ENCODE results near the gene HENMT1.

The HENMT1 gene

DNA sequence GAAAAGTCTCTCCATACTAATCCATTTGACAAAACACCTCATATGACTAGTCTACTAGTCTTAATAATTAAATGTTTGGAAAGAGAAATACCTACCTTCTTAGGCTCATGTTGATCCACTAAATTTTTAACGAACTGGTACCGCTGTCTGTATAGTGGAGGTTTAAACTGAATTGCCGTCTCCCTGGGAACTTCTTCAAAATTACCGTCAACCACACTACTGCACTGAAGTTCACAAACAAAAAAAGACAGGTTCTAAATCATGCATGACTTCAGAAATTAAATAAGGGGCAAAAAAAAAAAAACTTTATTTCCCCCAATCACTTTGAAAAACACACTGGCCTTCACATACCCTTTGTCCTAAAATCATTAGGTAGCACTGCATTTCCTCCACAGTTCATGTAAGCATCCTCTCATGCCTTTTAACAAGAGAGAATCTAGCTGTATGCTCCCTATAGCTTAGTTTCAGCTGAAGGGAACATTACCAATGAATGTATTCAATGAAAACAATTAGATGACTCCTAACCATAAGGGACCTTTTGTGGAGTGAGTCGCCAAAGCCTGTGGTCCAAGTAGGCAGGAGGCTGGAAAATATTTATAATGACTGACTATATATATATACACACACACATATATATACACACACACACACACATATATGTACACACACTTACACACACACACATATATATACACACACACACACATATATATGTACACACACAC is 3.4 kb downstream of the HENMT1 start:
- H3K4me3 ChIP-seq (replicated peaks; ENCODE audit: low read depth, low read length) = no peak overlapping the region
- DNase-seq (ENCODE audit: extremely low read depth, low read depth) = no peak
- no peak for TF ChIP-seq CTCF (IDR thresholded peaks at IDR 0.05; ENCODE audit: low read depth, low read length, missing control alignments)

DNA sequence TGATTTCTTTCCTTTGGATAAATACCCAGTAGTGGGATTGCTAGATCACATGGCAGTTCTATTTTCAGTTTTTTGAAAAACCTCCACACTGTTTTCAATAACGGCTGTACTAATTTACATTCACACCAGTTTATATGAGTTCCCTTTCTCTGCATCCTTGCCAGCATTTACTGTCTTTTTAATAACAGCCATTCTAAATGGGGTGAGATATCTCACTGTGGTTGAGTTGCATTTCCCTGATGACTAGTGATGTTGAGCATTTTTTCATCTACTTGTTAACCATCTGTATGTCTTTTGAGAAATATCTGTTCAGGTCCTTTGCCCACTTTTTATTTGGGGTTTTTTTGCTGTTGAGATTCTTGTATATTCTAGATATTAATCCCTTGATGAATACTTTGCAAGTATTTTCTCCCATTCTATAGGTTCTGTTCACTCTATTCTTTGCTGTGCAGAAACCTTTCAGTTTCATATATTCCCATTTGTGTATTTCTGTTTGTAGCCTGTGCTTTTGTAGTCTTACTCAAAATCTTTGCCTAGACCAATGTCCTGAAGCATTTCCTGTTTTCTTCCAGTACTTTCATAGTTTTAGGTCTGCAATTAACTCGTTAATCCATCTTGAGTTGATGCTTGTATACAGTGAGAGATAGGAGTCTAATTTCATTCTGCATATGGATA is 7.3 kb downstream of the HENMT1 start:
- no peak overlapping the region for H3K4me3 ChIP-seq (replicated peaks; ENCODE audit: low read depth, low read length)
- no peak for DNase-seq (ENCODE audit: extremely low read depth, low read depth)
- TF ChIP-seq CTCF (IDR thresholded peaks at IDR 0.05; ENCODE audit: low read depth, low read length, missing control alignments) = no peak

DNA sequence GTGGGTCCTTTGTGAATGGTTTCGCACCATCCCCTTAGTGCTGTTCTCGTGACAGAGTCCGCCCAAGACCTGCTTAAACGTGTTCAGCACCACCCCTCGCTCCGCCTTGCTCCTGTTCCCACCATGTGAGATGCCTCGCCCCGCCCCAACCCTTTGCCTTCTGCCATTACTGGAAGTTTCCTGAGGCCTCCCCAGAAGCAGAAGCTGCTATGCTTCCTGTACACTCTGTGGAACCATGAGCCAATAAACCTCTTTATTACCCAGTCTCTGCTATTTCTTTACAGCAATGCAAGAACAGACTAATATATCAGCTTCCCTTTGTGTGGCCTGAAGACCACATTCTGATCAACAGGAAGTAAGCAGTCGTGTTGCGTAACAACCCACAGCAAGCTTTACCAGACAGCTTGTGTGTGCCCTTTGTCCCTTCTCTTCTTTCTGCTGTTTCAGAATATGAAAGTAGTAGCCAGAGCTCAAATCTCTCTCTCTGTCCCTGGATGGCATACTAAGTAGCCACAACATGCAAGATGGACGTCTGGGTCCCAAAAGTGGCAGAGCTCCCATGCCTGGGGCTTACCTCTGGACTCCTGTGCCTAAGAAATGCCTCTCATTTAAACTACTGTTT is 14.1 kb downstream of the HENMT1 start:
- no peak for TF ChIP-seq CTCF (IDR thresholded peaks at IDR 0.05; ENCODE audit: low read depth, low read length, missing control alignments)
- DNase-seq (ENCODE audit: extremely low read depth, low read depth) = peak; percentile 65
- no peak overlapping the region for H3K4me3 ChIP-seq (replicated peaks; ENCODE audit: low read depth, low read length)

- no peak overlapping the region for H3K4me3 ChIP-seq (replicated peaks; ENCODE audit: low read depth, low read length)
- DNase-seq (ENCODE audit: extremely low read depth, low read depth) = no peak
- TF ChIP-seq CTCF (IDR thresholded peaks at IDR 0.05; ENCODE audit: low read depth, low read length, missing control alignments) = no peak
Measured at GRCh38 chr1:108646265-108646647, 14.6 kb downstream of the HENMT1 start.

DNA sequence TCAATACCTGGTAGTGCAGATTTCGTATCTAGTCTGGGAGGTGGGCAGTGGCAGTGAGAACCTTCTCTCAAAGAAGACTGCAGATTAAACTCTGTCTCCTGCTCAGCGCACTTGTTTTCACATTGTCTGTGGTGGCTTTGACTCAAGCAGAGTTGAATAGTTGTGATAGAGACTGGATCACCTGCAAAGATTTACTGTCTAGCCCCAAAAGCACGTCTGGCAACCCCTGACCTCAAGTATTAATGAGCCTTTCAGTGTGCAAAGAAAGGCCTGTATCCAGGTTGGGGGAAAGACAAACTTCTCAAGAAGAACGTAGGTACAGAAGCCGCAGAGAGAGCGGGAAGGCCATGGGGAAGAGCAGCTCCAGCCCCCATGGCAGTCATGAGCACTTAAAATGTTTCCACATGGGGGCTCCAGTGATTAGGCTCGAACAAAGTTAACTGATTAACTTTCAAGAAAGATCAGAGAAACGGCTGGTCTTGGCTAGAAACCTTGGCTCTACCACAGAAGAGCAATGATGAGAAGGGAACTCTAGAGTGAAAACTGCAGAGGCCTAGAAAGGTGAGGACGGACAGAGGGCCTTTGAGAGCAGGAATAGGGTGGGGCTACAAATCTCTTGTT is 15.2 kb downstream of the HENMT1 start:
- TF ChIP-seq CTCF (IDR thresholded peaks at IDR 0.05; ENCODE audit: low read depth, low read length, missing control alignments) = no peak
- H3K4me3 ChIP-seq (replicated peaks; ENCODE audit: low read depth, low read length) = no peak overlapping the region
- DNase-seq (ENCODE audit: extremely low read depth, low read depth) = no peak

DNA sequence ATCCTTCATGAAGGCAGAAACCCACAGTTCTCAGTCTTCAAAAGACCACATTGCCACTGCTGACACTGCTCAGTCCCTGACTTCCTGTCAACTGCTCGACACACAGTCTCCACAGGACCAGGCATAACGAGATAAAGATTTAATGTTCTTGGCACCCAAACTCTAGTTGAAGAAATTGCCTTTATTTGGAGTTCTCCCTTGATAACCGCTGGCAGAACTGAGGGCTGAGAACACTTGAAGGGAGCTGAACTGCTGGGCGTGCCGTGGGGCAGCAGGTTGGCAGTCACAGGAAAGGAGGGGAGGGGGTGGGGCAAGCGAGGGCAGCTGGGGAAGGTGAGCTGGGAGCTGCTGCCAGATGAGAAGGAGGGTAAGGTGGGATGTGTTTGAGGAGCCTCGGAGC is 15.9 kb downstream of the HENMT1 start:
- no peak overlapping the region for H3K4me3 ChIP-seq (replicated peaks; ENCODE audit: low read depth, low read length)

More for the DNA sequence above, 15.9 kb downstream of the HENMT1 start:
- DNase-seq (ENCODE audit: extremely low read depth, low read depth) = no peak
- no peak for TF ChIP-seq CTCF (IDR thresholded peaks at IDR 0.05; ENCODE audit: low read depth, low read length, missing control alignments)

Measured in HFF-Myc (cell line).